ENCODE measurements around the gene PARD6B. TPM values are rescaled to one million over a fixed set of nuclear protein-coding genes. Genes with fewer than 3 reads are reported as not detected.

PARD6B gene
- total and polyA plus RNA-seq, 2 of the 4 experiments (the other 2 are of a cell fraction) = 0.17 to 0.90 TPM

DNA sequence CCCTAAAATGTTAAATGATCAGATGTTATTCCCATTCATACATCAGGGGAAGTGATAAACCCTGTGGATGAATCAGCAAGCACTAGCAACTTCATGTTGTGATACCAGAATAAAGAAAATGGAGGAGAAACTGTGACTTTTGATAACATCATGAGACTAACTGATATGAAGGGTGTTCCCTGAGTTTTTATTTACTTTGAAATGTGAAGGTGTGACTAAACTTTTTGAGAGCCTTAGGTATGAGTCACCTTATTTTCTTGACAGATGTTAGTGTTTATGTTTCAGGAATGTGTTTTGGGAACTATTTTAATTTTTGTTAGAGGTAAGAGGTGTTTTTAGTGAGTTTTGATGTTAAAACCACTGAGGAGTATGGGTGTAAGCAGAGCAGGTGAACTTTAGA is 4.4 kb downstream of the PARD6B start:
- intact Hi-C loops (cut with micrococcal nuclease) = no loop called here
- Histone ChIP-seq H3K18ac (ENCODE audit: low read depth, low read length) (no peak overlapping the region), H3K23ac (ENCODE audit: low read depth, low read length) (no peak overlapping the region), H2AFZ (replicated peaks; ENCODE audit: low read length, poor library complexity) (no peak overlapping the region), H2BK20ac (ENCODE audit: low read depth, low read length) (no peak overlapping the region), H3K27ac (ENCODE audit: insufficient read depth, low read length) (no peak overlapping the region), H4K5ac (ENCODE audit: low read depth, low read length) (no peak overlapping the region), H3K9me3 (ENCODE audit: control insufficient read depth, insufficient read depth, low read length) (no peaks in the 10 kb centered on the region), H2BK15ac (ENCODE audit: low read depth, low read length) (no peak overlapping the region), H3K4me2 (ENCODE audit: low read depth, low read length) (no peak overlapping the region), H3K36me3 (ENCODE audit: control insufficient read depth, insufficient read depth, low read length) (no peaks in the 10 kb centered on the region), H3K9ac (ENCODE audit: low read depth, low read length) (no peak overlapping the region), H3K56ac (ENCODE audit: extremely low read depth, insufficient read depth, low read length) (no peak overlapping the region), H2AK5ac (ENCODE audit: low read depth, low read length) (no peak overlapping the region), H3K4me1 (ENCODE audit: control insufficient read depth, insufficient read depth, low read length) (no peaks in the 10 kb centered on the region), H3K9me1 (ENCODE audit: insufficient read depth, low read length) (no peaks in the 10 kb centered on the region), H3K4ac (ENCODE audit: low read depth, low read length) (no peak overlapping the region), H3K14ac (replicated peaks; ENCODE audit: low read depth, low read length) (no peak overlapping the region), H2AK9ac (replicated peaks; ENCODE audit: low read depth, low read length, poor library complexity) (no peak overlapping the region), H2BK120ac (ENCODE audit: low read depth, low read length) (no peak overlapping the region), H4K91ac (ENCODE audit: insufficient read depth, low read depth, low read length) (no peak overlapping the region), H4K20me1 (ENCODE audit: insufficient read depth, low read length) (no peaks in the 10 kb centered on the region), H4K8ac (ENCODE audit: low read depth in 2 of 2, low read length in 2 of 2) (no peak overlapping the region), H3K4me3 (ENCODE audit: insufficient read depth, low read depth, low read length) (no peak overlapping the region), H2BK5ac (ENCODE audit: low read depth, low read length, poor library complexity, severe bottlenecking) (no peak overlapping the region), H3K27me3 (ENCODE audit: control insufficient read depth, insufficient read depth, low read length) (peaks cover 3% of the 10 kb centered on the region; the same call in 1 of the 2 replicates), H3K79me1 (ENCODE audit: low read depth in 1 of 2, low read length in 2 of 2) (peaks cover 3 to 5% of the 10 kb centered on the region in 2 experiments; a peak in 1 of 4 replicates)
- in situ Hi-C loops (cut with MboI; ENCODE audit: low sequenced_read_pairs) = no loop called here
- TF ChIP-seq FOS (IDR thresholded peaks at IDR 0.05; ENCODE audit: low read depth, low read length) (peak; percentile 32; the same call in 1 of the 2 replicates), SMC3 (IDR thresholded peaks at IDR 0.05; ENCODE audit: low read depth, low read length) (no peak)
- POLR2A ChIA-PET (ENCODE audit: unreplicated experiment) = no interaction called here
- DNase-seq = no peak
- ATAC-seq (ENCODE audit: low read depth) = no peak
- no TSS peak for BruUV-seq (replicated peaks)
- dilution Hi-C loops (cut with HindIII; ENCODE audit: low sequenced_read_pairs, unreplicated experiment) = no loop called here
- CTCF ChIA-PET = no interaction called here
